CMK (cell line): ENCODE results near the gene SRPK1.
"Not testable (repeated sequence)": the region's sequence is repeated elsewhere in the genome, so short reads cannot be mapped to it uniquely, and the experiment has no call there.

Source experiments
- DNase-seq: peaks from one replicate; pipeline ENCODE4 v3.0.0-alpha.2; 2010; ENCODE audit warnings: low read depth

The SRPK1 gene

DNA sequence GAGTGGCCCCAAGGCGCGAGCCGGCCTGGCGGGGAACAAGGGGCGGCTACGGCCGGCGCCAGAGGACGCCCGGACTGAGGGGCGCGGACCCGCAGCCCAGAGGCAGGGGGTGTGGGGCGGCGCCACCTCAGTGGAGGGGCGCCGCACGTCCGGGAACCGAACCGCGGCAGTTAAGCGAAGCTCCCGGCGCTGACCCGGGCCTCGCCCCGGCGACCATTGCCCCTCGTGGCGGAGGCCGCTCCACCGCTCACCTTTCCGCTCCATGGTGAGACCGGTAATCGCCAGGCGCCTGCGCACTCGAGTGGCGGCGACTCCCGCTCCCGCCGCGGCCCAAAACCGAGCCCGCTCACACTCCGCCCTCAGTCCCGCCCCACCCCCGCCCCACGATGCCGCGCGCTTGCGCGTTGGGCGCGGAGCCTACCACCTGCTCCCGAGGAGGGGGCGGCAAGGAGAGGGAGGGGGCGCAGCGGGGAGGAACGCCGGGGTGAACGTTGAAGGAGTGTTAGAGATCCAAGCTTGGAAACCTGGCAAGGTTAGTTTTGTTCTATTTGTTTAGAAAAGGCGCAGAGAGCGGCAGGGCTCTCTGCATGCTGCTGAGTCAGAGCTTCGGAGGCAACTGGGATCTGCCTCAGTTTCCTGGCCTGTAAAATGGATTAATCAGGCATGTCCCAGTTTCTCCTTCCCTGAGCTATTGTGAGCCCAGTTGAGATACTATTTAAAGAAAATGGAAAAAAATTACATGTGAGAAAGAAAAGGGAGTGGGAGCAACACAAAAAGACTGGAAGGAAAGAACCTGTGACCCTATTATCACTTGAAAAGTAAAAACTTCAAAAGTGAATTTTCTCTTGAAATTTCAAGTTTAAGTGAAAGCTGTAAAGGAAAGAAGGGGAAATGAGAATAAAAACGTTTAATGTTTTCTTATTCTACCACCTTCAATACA is at the start of gene SRPK1:
Gene SRPK1, minus strand, starts transcription at position 306 of the 940 bp plus-strand sequence. Its CDS starts 42 bp downstream, at position 264.
- peak; percentile 77 for DNase-seq

DNA sequence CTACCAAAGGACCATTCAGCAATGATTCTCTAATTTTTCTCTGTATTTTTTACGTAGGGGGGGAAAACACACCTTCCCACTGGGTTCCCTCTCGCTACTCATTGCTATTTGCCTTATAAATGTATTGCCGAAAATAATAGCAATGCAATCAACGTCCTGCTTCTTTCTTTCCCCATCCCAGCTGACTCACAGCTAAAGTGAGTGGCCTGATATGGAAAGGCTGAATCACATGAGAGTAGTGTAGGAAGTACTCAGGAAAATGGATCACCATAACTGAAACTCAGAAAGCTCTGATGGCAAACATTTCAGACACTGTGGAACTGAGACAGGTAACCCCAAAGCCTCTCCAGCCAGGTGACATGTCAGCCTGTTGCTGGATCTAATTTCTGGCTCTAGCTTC is 49.3 kb upstream of the SRPK1 start:
- DNase-seq = no peak

DNA sequence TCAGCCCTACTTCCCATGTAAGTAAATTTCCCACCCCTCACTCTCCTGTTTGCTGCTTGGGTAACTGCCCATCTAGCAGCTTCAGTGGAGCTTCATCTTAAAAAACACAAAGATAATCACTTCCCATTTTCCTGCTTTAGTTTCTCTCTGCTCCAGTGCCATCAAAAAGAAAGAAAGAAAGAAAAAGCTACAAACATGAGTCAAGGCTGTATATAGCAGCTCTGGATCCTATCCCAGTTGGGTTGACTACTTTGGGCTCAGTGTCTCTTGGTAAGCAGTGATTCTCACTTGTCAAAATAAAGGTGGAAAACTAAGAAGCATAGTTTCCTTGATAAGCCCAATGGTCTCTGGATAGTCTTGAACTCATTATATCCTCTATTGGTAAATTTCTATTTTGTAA is 48.7 kb upstream of the SRPK1 start:
- no peak for DNase-seq

DNA sequence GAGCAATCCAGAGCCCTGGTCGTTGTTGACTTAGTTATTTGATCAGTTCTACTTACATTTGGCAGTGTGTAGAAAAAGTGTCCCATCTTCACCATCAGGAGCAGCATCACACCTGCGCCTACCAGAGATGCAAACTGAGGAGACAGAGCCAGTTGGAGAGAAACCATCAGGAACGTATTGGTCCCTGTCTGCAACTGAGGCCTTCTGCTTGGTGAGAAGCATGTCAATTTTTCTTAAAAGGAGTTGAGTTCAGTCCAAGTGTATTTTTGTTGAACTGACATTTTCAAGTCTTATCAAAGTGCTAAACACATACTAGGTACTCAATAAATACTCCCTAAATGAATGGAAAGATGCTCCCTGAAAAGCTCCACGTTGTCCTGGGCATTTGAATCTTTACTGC is 47.9 kb upstream of the SRPK1 start:
- no peak for DNase-seq

- no peak for DNase-seq
These were observed 46.3 kb upstream of the SRPK1 start for GRCh38 chr6:35967076-35967774.

- no peak for DNase-seq
These were observed 42.1 kb upstream of the SRPK1 start for GRCh38 chr6:35962779-35963560.

DNA sequence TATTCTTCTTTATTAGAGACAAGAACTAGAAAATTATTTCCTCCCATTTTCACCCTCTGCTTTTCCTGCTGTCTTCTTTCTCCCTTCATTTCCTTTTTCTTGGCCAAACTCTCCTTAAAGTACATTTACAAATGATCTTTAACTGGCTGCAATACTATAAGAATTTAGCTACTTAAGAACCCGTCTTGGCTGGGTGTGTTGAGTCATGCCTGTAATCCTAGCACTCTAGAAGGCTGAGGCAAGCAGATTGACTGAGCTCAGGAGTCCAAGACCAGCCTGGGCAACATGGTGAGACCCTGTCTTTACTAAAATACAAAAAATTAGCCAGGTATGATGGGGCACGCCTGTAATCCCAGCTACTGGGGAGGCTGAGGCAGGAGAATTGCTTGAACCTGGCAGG is 39.3 kb upstream of the SRPK1 start:
- no peak for DNase-seq

DNA sequence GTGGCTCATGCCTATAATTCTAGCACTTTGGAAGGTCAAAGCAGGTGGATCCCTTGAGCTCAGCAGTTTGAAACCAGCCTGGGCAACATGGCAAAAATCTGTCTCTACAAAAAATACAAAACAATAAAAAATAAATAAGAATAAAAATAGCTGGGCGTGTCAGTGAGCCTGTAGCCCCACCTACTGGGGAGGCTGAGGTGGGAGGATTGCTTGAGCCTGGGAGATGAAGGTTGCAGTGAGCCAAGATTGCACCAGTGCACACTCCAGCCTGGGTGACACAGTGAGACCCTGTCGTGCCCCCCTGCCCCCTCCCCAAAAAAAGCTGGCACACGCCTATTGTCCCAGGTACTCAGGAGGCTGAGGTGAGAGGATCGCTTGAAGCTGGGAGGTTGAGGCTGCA is 35.1 kb upstream of the SRPK1 start:
- DNase-seq = no peak

DNA sequence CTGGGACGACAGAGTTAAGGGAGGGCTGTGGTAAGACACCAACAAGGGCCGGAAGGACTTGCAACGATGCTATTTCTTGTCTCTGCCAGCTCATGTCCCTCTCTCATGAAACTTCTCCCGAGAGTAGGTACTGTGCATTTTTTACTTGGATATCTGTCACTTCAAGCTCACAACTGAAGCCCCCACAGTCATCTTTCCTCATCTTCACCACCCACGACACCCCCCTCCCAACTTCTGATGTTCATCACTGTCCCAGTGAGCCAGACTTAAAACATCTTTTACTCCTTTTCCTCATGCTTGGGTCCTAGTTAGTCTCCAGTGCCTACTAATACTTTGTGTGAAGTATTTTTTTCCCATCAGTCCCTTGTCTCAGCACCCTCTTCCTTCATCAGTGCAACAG is 34.6 kb upstream of the SRPK1 start:
- DNase-seq = no peak

DNA sequence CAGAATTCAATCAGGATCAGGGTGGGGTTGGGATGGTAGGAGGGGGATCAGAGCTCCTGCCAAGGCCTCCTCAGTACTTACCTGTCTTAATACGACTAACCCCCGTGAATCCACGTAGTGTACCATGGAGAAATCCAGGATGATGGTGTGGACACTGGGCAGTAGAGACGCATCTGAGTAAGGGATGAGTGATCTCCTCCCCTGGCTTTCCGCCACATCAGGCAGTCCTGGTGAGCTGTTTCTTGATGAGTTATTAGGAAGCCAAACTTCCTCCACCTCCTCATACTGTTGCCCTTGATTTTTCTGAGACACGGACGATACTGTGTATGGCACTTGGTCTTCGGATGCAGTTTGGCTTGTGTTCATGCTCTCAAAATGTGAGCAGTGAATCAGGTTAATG is 34.2 kb upstream of the SRPK1 start:
- no peak for DNase-seq

- no peak for DNase-seq
These were observed 33.4 kb upstream of the SRPK1 start for GRCh38 chr6:35954333-35954732.

DNA sequence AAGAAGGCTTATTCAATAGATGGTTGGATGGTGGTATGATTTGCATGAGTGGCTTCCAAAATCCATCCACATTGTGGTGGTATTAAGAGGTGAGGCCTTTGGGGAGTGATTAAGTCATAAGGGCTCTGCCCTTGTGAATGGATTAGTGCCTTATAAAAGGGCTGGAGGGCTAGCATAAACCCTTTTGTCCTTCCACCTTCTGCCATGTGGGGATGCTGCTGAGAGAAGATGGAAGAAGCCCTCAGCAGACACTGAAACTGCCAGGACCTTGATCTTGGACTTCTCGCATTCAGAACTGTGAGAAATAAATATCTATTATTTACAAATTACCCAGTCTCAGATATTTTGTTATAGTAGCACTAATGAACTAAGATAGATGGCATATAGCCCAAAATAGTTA is 27.8 kb upstream of the SRPK1 start:
- no peak for DNase-seq

GRCh38 chr6:35945650-35946025 is 24.7 kb upstream of the SRPK1 start:
- DNase-seq = no peak

GRCh38 chr6:35943390-35943789 is 22.5 kb upstream of the SRPK1 start:
- no peak for DNase-seq

- DNase-seq = no peak
These were observed 21.5 kb upstream of the SRPK1 start for GRCh38 chr6:35942355-35942754.

GRCh38 chr6:35941170-35941569 is 20.3 kb upstream of the SRPK1 start:
- DNase-seq = not testable (repeated sequence)

DNA sequence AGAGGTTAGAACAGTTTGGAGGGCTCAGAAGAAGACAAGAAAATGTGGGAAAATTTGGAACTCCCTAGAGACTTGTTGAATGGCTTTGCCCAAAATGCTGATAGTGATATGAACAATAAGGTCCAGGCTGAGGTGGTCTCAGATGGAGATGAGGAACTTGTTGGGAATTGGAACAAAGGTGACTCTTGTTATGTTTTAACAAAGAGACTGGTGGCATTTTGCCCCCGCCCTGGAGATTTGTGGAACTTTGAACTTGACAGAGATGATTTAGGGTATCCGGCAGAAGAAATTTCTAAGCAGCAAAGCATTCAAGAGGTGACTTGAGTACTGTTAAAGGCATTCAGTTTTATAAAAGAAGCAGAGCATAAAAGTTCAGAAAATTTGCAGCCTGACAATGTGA is 19.1 kb upstream of the SRPK1 start:
- not testable (repeated sequence) for DNase-seq

- DNase-seq = not testable (repeated sequence)
These were observed 18.4 kb upstream of the SRPK1 start for GRCh38 chr6:35939259-35939658.

DNA sequence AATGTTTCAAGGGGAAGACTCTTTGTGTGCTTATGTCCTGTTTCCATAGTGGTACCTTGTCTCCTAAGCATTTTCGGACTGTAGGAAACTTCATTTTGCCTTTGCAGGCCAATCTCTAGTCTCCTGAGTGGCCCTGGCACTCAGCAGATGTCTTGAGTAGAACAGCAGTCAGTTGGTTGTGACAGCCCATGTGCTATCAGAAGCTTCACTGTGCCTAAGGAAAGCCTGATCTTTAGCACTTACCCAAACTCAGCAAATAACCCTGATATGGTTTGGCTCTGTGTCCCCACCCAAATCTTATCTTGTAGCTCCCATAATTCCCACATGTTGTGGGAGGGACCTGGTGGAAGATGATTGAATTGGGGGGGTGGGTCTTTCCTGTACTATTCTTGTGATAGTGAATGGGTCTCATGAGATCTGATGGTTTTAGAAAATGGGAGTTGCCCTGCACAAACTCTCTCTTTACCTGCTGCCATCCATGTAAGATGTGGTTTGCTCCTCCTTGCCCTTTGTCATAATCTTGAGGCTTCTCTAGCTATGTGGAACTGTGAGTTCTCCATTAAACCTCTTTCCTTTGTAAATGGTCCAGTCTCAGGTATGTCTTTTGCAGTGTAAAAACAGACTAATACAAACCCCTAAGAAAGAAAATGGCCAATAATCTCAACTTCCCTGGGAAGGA is 15.9 kb upstream of the SRPK1 start:
- DNase-seq = no peak

DNA sequence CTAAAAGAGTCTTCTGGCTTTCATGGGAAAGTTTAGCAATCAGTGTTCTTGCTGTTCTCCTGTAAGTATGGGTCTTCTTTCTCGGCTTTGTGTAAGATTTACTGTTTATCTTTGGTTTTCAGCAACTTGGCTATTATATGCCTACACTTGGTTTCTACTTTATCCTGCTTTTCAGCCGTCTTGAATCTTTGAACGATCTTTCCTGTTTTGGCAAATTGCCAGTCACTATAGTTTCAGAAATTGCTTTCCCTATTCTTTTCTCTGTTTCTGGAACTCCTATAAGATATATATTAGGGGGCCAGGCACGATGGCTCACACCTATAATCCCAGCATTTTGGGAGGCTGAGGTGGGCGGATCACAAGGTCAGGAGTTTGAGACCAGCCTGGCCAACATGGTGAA is 14.6 kb upstream of the SRPK1 start:
- DNase-seq = no peak

- no peak for DNase-seq
These were observed 12.9 kb upstream of the SRPK1 start for GRCh38 chr6:35933844-35934243.

GRCh38 chr6:35931873-35932272 is 11.0 kb upstream of the SRPK1 start:
- not testable (repeated sequence) for DNase-seq
